Posterior cingulate gyrus (tissue), 11 donors: ENCODE measurements around the gene SLC9A9.

Experiments used
- DNase-seq, 10 donors: peaks; one replicate each; pipeline versions ENCODE4 v3.0.0 to v3.0.0-alpha.2; 2020 to 2021; ENCODE audit warnings: mixed read lengths in 3 of 10
- intact Hi-C: fragments of 100-400 bp; cut with DNase I; formaldehyde crosslinking; loops from one replicate; pipeline ENCODE4 v1.15.1; 2023

The SLC9A9 gene

GRCh38 chr3:143242691-143243090, 605.6 kb downstream of the SLC9A9 start:
- intact Hi-C loops, result no loop called here
- DNase-seq, result no peak

- DNase-seq, result no peak
- intact Hi-C loops, result no loop called here
Measured at GRCh38 chr3:143242101-143242500, 606.2 kb downstream of the SLC9A9 start.

GRCh38 chr3:143241481-143241951, 606.8 kb downstream of the SLC9A9 start:
- intact Hi-C loops, result no loop called here
- no peak for DNase-seq

GRCh38 chr3:143240886-143241285, 607.4 kb downstream of the SLC9A9 start:
- DNase-seq, result no peak
- intact Hi-C loops, result no loop called here

- DNase-seq, result no peak
- intact Hi-C loops, result no loop called here
Measured at GRCh38 chr3:143239031-143239430, 609.2 kb downstream of the SLC9A9 start.

GRCh38 chr3:143237077-143237627, 611.1 kb downstream of the SLC9A9 start:
- DNase-seq, result no peak
- intact Hi-C loops, result no loop called here

- DNase-seq, result no peak
- intact Hi-C loops, result no loop called here
Measured at GRCh38 chr3:143236226-143236964, 611.9 kb downstream of the SLC9A9 start.

GRCh38 chr3:143235614-143236204, 612.6 kb downstream of the SLC9A9 start:
- DNase-seq, result no peak
- intact Hi-C loops, result no loop called here

GRCh38 chr3:143234526-143234925, 613.7 kb downstream of the SLC9A9 start:
- intact Hi-C loops, result no loop called here
- DNase-seq, result no peak

GRCh38 chr3:143232981-143233380, 615.3 kb downstream of the SLC9A9 start:
- DNase-seq, result no peak
- intact Hi-C loops, result no loop called here

GRCh38 chr3:143228405-143228804, 619.9 kb downstream of the SLC9A9 start:
- intact Hi-C loops, result no loop called here
- DNase-seq, result peak in 1 of 10 donors; percentile 65

GRCh38 chr3:143226678-143227291, 621.5 kb downstream of the SLC9A9 start:
- intact Hi-C loops, result no loop called here
- no peak for DNase-seq

GRCh38 chr3:143224716-143225115, 623.6 kb downstream of the SLC9A9 start:
- DNase-seq, result no peak
- intact Hi-C loops, result no loop called here

GRCh38 chr3:143222981-143223380, 625.3 kb downstream of the SLC9A9 start:
- no peak for DNase-seq
- intact Hi-C loops, result no loop called here

GRCh38 chr3:143222505-143222904, 625.8 kb downstream of the SLC9A9 start:
- intact Hi-C loops, result no loop called here
- DNase-seq, result no peak

GRCh38 chr3:143221446-143221845, 626.8 kb downstream of the SLC9A9 start:
- intact Hi-C loops, result no loop called here
- no peak for DNase-seq

- no peak for DNase-seq
- intact Hi-C loops, result no loop called here
Measured at GRCh38 chr3:143220741-143221140, 627.5 kb downstream of the SLC9A9 start.

- no peak for DNase-seq
- intact Hi-C loops, result no loop called here
Measured at GRCh38 chr3:143218166-143218835, 630.0 kb downstream of the SLC9A9 start.

GRCh38 chr3:143217283-143217682, 631.0 kb downstream of the SLC9A9 start:
- DNase-seq, result no peak
- intact Hi-C loops, result no loop called here

- DNase-seq, result no peak
- intact Hi-C loops, result no loop called here
Measured at GRCh38 chr3:143216709-143217182, 631.5 kb downstream of the SLC9A9 start.
